Mesenchymal stem cell (in vitro differentiated cells and primary cell): ENCODE data around the gene SIRPB2.

Experiments
- DNase-seq: peaks from one replicate; pipeline ENCODE4 v3.0.0-alpha.2; 2013
- H2AFZ ChIP-seq: one replicate; pipeline ENCODE4 v1.6.1; 2013; ENCODE audit warnings: low read depth, mild to moderate bottlenecking, control low read depth, inconsistent platforms, low read length, moderate library complexity
- H2AK5ac ChIP-seq: 2 replicates; pipeline ENCODE4 v1.6.1; 2013; ENCODE audit warnings: low read length, moderate library complexity, mild to moderate bottlenecking, inconsistent platforms; ENCODE audit not compliant: severe bottlenecking
- H2BK120ac ChIP-seq: one replicate; pipeline ENCODE4 v1.6.1; 2013; ENCODE audit warnings: low read depth, mild to moderate bottlenecking, inconsistent platforms, low read length, moderate library complexity
- H2BK12ac ChIP-seq, 2 experiments: one replicate each; pipeline ENCODE4 v1.6.1; 2013; ENCODE audit warnings: inconsistent platforms in 2 of 2, low read length in 2 of 2, mild to moderate bottlenecking in 2 of 2, moderate library complexity in 2 of 2, control low read depth in 1 of 2
- H2BK15ac ChIP-seq: one replicate; pipeline ENCODE4 v1.6.1; 2013; ENCODE audit warnings: mild to moderate bottlenecking, low read depth, inconsistent platforms; ENCODE audit not compliant: poor library complexity, severe bottlenecking
- H2BK5ac ChIP-seq: 2 replicates; pipeline ENCODE4 v1.6.1; 2013; ENCODE audit warnings: low read depth, mild to moderate bottlenecking, low read length, control low read depth, inconsistent platforms; ENCODE audit not compliant: poor library complexity, severe bottlenecking
- H3K14ac ChIP-seq, 2 experiments: one replicate each; pipeline ENCODE4 v1.6.1; 2013; ENCODE audit warnings: inconsistent platforms in 2 of 2, low read length in 2 of 2, control low read depth in 1 of 2, mild to moderate bottlenecking in 1 of 2, moderate library complexity in 1 of 2
- H3K18ac ChIP-seq, 2 experiments: one replicate each; pipeline ENCODE4 v1.6.1; 2013; ENCODE audit warnings: inconsistent platforms in 2 of 2, low read length in 2 of 2, control low read depth in 1 of 2, low read depth in 1 of 2, mild to moderate bottlenecking in 1 of 2
- H3K23ac ChIP-seq, 2 experiments: one replicate each; pipeline ENCODE4 v1.6.1; 2013; ENCODE audit warnings: inconsistent platforms in 2 of 2, low read length in 2 of 2, mild to moderate bottlenecking in 2 of 2, moderate library complexity in 2 of 2, control low read depth in 1 of 2
- H3K27ac ChIP-seq: 2 replicates; pipeline ENCODE4 v1.5.1; 2013; ENCODE audit warnings: mild to moderate bottlenecking, moderate library complexity, low read length, control low read depth, inconsistent platforms; ENCODE audit not compliant: poor library complexity, severe bottlenecking
- H3K27me3 ChIP-seq, 2 experiments: 2 replicates each; pipeline versions ENCODE4 v1.6.1 to v1.7.0; 2013; ENCODE audit warnings: low read length in 2 of 2, mild to moderate bottlenecking in 2 of 2, moderate library complexity in 2 of 2, control low read depth in 1 of 2, inconsistent platforms in 1 of 2; ENCODE audit not compliant: control insufficient read depth in 1 of 2, insufficient read depth in 1 of 2
- H3K36me3 ChIP-seq, 2 experiments: 2 replicates each; pipeline versions ENCODE4 v1.6.1 to v1.7.0; 2013; ENCODE audit warnings: low read length in 2 of 2, control low read depth in 1 of 2, inconsistent platforms in 1 of 2, low read depth in 1 of 2, mild to moderate bottlenecking in 1 of 2; ENCODE audit not compliant: insufficient read depth in 2 of 2, control insufficient read depth in 1 of 2
- H3K4ac ChIP-seq, 2 experiments: one replicate each; pipeline ENCODE4 v1.6.1; 2013; ENCODE audit warnings: inconsistent platforms in 2 of 2, low read length in 2 of 2, mild to moderate bottlenecking in 2 of 2, moderate library complexity in 2 of 2, control low read depth in 1 of 2, low read depth in 1 of 2
- H3K4me1 ChIP-seq: 2 replicates; pipeline ENCODE4 v1.6.1; 2013; ENCODE audit warnings: low read depth, low read length, control low read depth; ENCODE audit not compliant: control insufficient read depth, insufficient read depth
- H3K4me2 ChIP-seq: 2 replicates; pipeline ENCODE4 v1.6.1; 2013; ENCODE audit warnings: low read length, mild to moderate bottlenecking, inconsistent platforms; ENCODE audit not compliant: poor library complexity, severe bottlenecking
- H3K4me3 ChIP-seq, 2 experiments: 2 replicates each; pipeline versions ENCODE4 v1.5.1 to v1.7.0; 2013; ENCODE audit warnings: low read length in 2 of 2, mild to moderate bottlenecking in 2 of 2, control low read depth in 1 of 2, low read depth in 1 of 2; ENCODE audit not compliant: insufficient read depth in 1 of 2
- H3K79me1 ChIP-seq: replicated peaks from 2 replicates; pipeline ENCODE4 v1.6.1; 2013; ENCODE audit warnings: mild to moderate bottlenecking, control low read depth, low read length, inconsistent platforms; ENCODE audit not compliant: poor library complexity, severe bottlenecking
- H3K9ac ChIP-seq: 2 replicates; pipeline ENCODE4 v1.7.0; 2013; ENCODE audit warnings: mild to moderate bottlenecking, low read length, moderate library complexity
- H3K9me3 ChIP-seq: 2 replicates; pipeline ENCODE4 v1.7.0; 2013; ENCODE audit warnings: mild to moderate bottlenecking, low read length; ENCODE audit not compliant: control insufficient read depth
- H4K8ac ChIP-seq: one replicate; pipeline ENCODE4 v1.6.1; 2013; ENCODE audit warnings: inconsistent platforms, mild to moderate bottlenecking, low read length, moderate library complexity
- H4K91ac ChIP-seq: one replicate; pipeline ENCODE4 v1.6.1; 2013; ENCODE audit warnings: mild to moderate bottlenecking, low read length, inconsistent platforms
- WGBS: methylation state at CpG from one replicate; pipeline ENCODE4 v1.1.7; 2013; ENCODE audit warnings: mixed read lengths; 5-methylcytosine and 5-hydroxymethylcytosine counted together

The SIRPB2 gene

GRCh38 chr20:1490643-1491195 lies 501 bp downstream of the SIRPB2 start:
- Histone ChIP-seq H3K23ac (no peak overlapping the region), H3K4me1 (no peaks in the 10 kb centered on the region), H3K18ac (no peak overlapping the region), H3K9me3 (peaks cover 5% of the 10 kb centered on the region), H4K91ac (no peak overlapping the region), H3K27ac (no peak overlapping the region), H2BK120ac (no peak overlapping the region), H2AFZ (no peak overlapping the region), H2BK15ac (no peak overlapping the region), H3K79me1 (no peaks in the 10 kb centered on the region), H3K4ac (no peak overlapping the region), H2AK5ac (no peak overlapping the region), H2BK5ac (no peak overlapping the region), H3K4me2 (no peak overlapping the region), H4K8ac (no peak overlapping the region), H3K27me3 (peaks cover 27 to 33% of the 10 kb centered on the region in 2 experiments), H3K4me3 (no peak overlapping the region), H2BK12ac (no peak overlapping the region), H3K14ac (no peak overlapping the region), H3K36me3 (no peaks in the 10 kb centered on the region), H3K9ac (no peak overlapping the region)
- 80% methylated on average over 9 of the region's 9 CpGs for WGBS
- DNase-seq, result no peak

- Histone ChIP-seq H2AK5ac (no peak overlapping the region), H4K8ac (no peak overlapping the region), H2AFZ (no peak overlapping the region), H3K18ac (no peak overlapping the region), H3K4me3 (no peak overlapping the region), H2BK120ac (no peak overlapping the region), H3K27ac (no peak overlapping the region), H2BK5ac (no peak overlapping the region), H3K4me1 (no peaks in the 10 kb centered on the region), H4K91ac (no peak overlapping the region), H2BK15ac (no peak overlapping the region), H3K27me3 (peaks cover 25 to 27% of the 10 kb centered on the region in 2 experiments), H3K9me3 (peaks cover 5% of the 10 kb centered on the region), H3K36me3 (no peaks in the 10 kb centered on the region), H3K79me1 (no peaks in the 10 kb centered on the region), H2BK12ac (no peak overlapping the region), H3K14ac (no peak overlapping the region), H3K23ac (no peak overlapping the region), H3K4me2 (no peak overlapping the region), H3K4ac (no peak overlapping the region), H3K9ac (no peak overlapping the region)
- WGBS, result 80% methylated on average over 6 of the region's 6 CpGs
- DNase-seq, result no peak
Measured at GRCh38 chr20:1489764-1490436, 1.3 kb downstream of the SIRPB2 start.

- H3K27ac ChIP-seq, result no peak overlapping the region
- H3K9ac ChIP-seq, result no peak overlapping the region
- no peak overlapping the region for H2BK120ac ChIP-seq
- H3K79me1 ChIP-seq, result no peaks in the 10 kb centered on the region
- H4K91ac ChIP-seq, result no peak overlapping the region
- no peak overlapping the region for H3K23ac ChIP-seq
- H2AK5ac ChIP-seq, result no peak overlapping the region
- H3K36me3 ChIP-seq, result no peaks in the 10 kb centered on the region
- WGBS, result 100% methylated on average over 1 of the region's 2 CpGs
- no peak overlapping the region for H2BK15ac ChIP-seq
- H3K27me3 ChIP-seq, result peaks cover 20 to 23% of the 10 kb centered on the region in 2 experiments
- no peak overlapping the region for H2BK12ac ChIP-seq
- no peak for DNase-seq
- H3K4me3 ChIP-seq, result no peak overlapping the region
- H3K9me3 ChIP-seq, result peaks cover 5% of the 10 kb centered on the region
- no peak overlapping the region for H4K8ac ChIP-seq
- no peak overlapping the region for H2BK5ac ChIP-seq
- no peak overlapping the region for H3K14ac ChIP-seq
- H3K4me2 ChIP-seq, result no peak overlapping the region
- no peak overlapping the region for H2AFZ ChIP-seq
- no peak overlapping the region for H3K4ac ChIP-seq
- no peak overlapping the region for H3K18ac ChIP-seq
- H3K4me1 ChIP-seq, result no peaks in the 10 kb centered on the region
Measured at GRCh38 chr20:1489325-1489724, 1.9 kb downstream of the SIRPB2 start.

- H3K27ac ChIP-seq, result no peak overlapping the region
- no peak for DNase-seq
- peaks cover 8% of the 10 kb centered on the region in 2 experiments for H3K27me3 ChIP-seq
Measured at GRCh38 chr20:1486566-1486965, 4.7 kb downstream of the SIRPB2 start.

More at GRCh38 chr20:1486566-1486965, 4.7 kb downstream of the SIRPB2 start:
- Histone ChIP-seq H3K9ac (no peak overlapping the region), H3K4me3 (no peak overlapping the region), H3K4me1 (no peaks in the 10 kb centered on the region), H3K79me1 (no peaks in the 10 kb centered on the region), H2AK5ac (no peak overlapping the region), H3K18ac (no peak overlapping the region), H3K4me2 (no peak overlapping the region), H3K36me3 (no peaks in the 10 kb centered on the region), H2BK12ac (no peak overlapping the region), H2BK120ac (no peak overlapping the region), H2AFZ (no peak overlapping the region), H2BK5ac (no peak overlapping the region), H3K23ac (no peak overlapping the region), H3K14ac (no peak overlapping the region), H4K91ac (no peak overlapping the region), H3K4ac (no peak overlapping the region), H3K9me3 (no peaks in the 10 kb centered on the region), H2BK15ac (no peak overlapping the region), H4K8ac (no peak overlapping the region)
- 94% methylated on average over 1 of the region's 2 CpGs for WGBS
